ENCODE results near the gene RBM15B. TPM values are rescaled to one million over a fixed set of nuclear protein-coding genes. Genes with fewer than 3 reads are reported as not detected.
"Not testable (repeated sequence)": the region's sequence is repeated elsewhere in the genome, so short reads cannot be mapped to it uniquely, and the experiment has no call there.

Gene RBM15B
- total RNA-seq, 1 donor from 2014 or later, result 39.5 TPM

DNA sequence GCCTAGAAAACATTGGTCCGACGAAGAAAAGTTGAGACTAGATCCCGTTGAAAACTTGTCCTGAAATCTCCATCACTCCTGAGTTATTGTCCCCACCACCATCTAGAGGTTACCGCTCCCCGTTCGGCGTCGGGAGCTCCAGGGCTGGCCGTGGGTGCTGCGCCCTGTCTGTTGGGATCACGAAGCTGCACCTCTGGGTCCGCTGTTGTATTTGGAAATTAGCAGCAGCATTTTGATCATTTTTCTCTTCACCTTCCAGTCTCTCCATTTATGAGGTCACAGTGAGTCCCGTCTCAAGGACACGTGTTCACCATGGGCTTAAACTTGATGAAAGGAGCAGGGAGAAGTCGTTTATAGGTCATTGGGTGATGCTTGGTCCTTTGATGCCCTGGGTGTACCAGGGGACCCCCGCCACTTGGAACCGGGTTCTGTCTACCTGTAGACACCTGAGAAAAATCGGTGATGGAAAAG, 5.4 kb upstream of the RBM15B start:
- no peaks in the 10 kb centered on the region for H3K27me3 Mint-ChIP-seq (ENCODE audit: low read depth)
- H3K9me3 Mint-ChIP-seq (ENCODE audit: low read depth), result no peaks in the 10 kb centered on the region
- peak overlapping the region; percentile 90 for H3K27ac Mint-ChIP-seq (ENCODE audit: unreplicated experiment)
- TF ChIP-seq CTCF (IDR thresholded peaks at IDR 0.05), result peak; percentile 21
- peak overlapping the region; percentile 97 for H3K4me3 Mint-ChIP-seq (ENCODE audit: unreplicated experiment)
- H3K36me3 Mint-ChIP-seq (ENCODE audit: low read depth), result peaks cover 5% of the 10 kb centered on the region
- DNase-seq (ENCODE audit: low spot score), result no peak
- peaks cover 50% of the 10 kb centered on the region for H3K4me1 Mint-ChIP-seq (ENCODE audit: low read depth)

GRCh38 chr3:51386159-51386851, 4.8 kb upstream of the RBM15B start:
- Mint-ChIP-seq H3K27ac (ENCODE audit: unreplicated experiment) (peak overlapping the region; percentile 90), H3K4me3 (ENCODE audit: unreplicated experiment) (peak overlapping the region; percentile 97), H3K4me1 (ENCODE audit: low read depth) (peaks cover 52% of the 10 kb centered on the region), H3K27me3 (ENCODE audit: low read depth) (no peaks in the 10 kb centered on the region), H3K9me3 (ENCODE audit: low read depth) (no peaks in the 10 kb centered on the region), H3K36me3 (ENCODE audit: low read depth) (peaks cover 5% of the 10 kb centered on the region)
- DNase-seq (ENCODE audit: low spot score), result no peak
- no peak for TF ChIP-seq CTCF (IDR thresholded peaks at IDR 0.05)

GRCh38 chr3:51386852-51387229, 4.2 kb upstream of the RBM15B start:
- H3K27me3 Mint-ChIP-seq (ENCODE audit: low read depth), result no peaks in the 10 kb centered on the region
- H3K36me3 Mint-ChIP-seq (ENCODE audit: low read depth), result peaks cover 5% of the 10 kb centered on the region
- no peak for DNase-seq (ENCODE audit: low spot score)
- H3K9me3 Mint-ChIP-seq (ENCODE audit: low read depth), result no peaks in the 10 kb centered on the region
- H3K4me1 Mint-ChIP-seq (ENCODE audit: low read depth), result peaks cover 54% of the 10 kb centered on the region
- H3K4me3 Mint-ChIP-seq (ENCODE audit: unreplicated experiment), result peak overlapping the region; percentile 97
- H3K27ac Mint-ChIP-seq (ENCODE audit: unreplicated experiment), result peak overlapping the region; percentile 90
- no peak for TF ChIP-seq CTCF (IDR thresholded peaks at IDR 0.05)

- H3K9me3 Mint-ChIP-seq (ENCODE audit: low read depth); H3K27me3 Mint-ChIP-seq (ENCODE audit: low read depth); H3K36me3 Mint-ChIP-seq (ENCODE audit: low read depth); DNase-seq (ENCODE audit: low spot score): not testable (repeated sequence)
- Mint-ChIP-seq H3K4me1 (ENCODE audit: low read depth) (peaks cover 55% of the 10 kb centered on the region), H3K4me3 (ENCODE audit: unreplicated experiment) (peak overlapping the region; percentile 97), H3K27ac (ENCODE audit: unreplicated experiment) (peak overlapping the region; percentile 36)
Measured at GRCh38 chr3:51387281-51387680, 3.8 kb upstream of the RBM15B start.

DNA sequence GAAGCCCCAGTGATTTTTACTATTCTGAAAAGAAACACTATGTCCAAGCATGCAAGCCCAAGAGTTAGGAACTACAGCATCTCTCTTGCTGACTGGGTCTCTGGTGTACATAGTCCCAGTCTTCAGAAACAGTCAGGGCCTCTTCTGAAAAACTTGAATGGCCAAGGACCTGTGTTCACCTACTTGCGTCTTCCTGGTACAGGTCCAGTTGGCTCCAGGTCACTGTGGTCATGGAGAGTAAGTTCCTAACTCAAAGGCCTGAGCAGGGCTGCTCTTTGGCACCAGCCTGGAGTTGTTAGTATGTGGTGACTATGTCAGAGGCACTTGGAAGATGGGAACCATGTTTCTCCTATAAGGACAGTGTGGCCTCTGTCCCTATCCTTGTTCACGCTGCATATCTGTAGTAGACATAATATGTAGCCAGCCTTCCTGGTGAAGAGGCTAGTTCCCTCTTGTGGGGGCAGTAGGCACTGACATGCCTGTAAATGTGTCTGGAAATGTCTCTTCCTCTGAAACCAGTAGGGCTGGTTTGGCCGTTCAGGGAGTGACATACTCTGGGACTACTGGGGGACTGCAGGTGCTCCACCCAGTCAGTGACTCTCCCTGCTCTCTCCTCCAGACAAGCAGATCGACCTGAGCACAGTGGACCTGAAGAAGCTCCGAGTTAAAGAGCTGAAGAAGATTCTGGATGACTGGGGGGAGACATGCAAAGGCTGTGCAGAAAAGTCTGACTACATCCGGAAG, 2.6 kb upstream of the RBM15B start:
- peaks cover 63% of the 10 kb centered on the region for H3K4me1 Mint-ChIP-seq (ENCODE audit: low read depth)
- no peak for TF ChIP-seq CTCF (IDR thresholded peaks at IDR 0.05)

More for the DNA sequence above, 2.6 kb upstream of the RBM15B start:
- DNase-seq (ENCODE audit: low spot score), result no peak
- Mint-ChIP-seq H3K36me3 (ENCODE audit: low read depth) (peaks cover 11% of the 10 kb centered on the region), H3K27ac (ENCODE audit: unreplicated experiment) (peak overlapping the region; percentile 45), H3K4me3 (ENCODE audit: unreplicated experiment) (peak overlapping the region; percentile 16), H3K9me3 (ENCODE audit: low read depth) (no peaks in the 10 kb centered on the region), H3K27me3 (ENCODE audit: low read depth) (no peaks in the 10 kb centered on the region)
